ENCODE measurements around the gene PYDC2. TPM values are rescaled to one million over a fixed set of nuclear protein-coding genes. Genes with fewer than 3 reads are reported as not detected.

The PYDC2 gene
- total RNA-seq, result not detected

DNA sequence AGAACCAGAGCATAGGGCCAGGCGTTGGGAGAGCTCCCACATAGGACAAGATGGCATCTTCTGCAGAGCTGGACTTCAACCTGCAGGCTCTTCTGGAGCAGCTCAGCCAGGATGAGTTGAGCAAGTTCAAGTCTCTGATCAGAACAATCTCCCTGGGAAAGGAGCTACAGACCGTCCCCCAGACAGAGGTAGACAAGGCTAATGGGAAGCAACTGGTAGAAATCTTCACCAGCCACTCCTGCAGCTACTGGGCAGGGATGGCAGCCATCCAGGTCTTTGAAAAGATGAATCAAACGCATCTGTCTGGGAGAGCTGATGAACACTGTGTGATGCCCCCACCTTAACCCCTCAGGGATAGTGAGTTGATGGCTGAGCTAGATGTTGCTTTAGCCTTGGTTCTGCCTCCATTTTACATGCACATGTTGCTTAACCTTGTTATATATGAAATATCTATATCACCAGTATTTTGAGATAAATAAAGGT, at the start of gene PYDC2:
Gene PYDC2 (plus strand): TSS at position 51 of the 483 bp plus-strand sequence. CDS start 0 bp downstream, at position 51.
- H3K27ac ChIP-seq, result no peak within 1 kb of the TSS

DNA sequence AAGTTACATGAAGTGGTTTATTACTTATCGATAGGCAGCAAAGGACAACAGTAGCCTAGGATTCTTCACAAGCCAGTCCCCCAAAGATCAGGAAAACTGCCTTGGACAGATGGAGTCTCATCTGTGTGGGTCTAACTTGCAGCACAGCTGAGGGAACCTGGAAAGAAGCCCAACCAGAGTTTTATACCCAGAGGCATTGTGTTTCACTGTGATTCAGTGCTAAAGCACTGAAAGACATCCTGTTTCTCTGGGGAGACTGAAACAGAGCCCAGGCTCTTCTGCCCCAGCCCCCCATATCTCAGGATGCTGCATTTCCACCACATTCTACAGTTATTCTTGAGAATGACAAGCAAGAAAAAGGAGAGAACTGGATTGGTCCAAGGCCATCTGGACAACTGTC, 48.2 kb upstream of the PYDC2 start:
- Histone ChIP-seq H3K36me3 (no peaks in the 10 kb centered on the region), H3K4me3 (no peak overlapping the region), H3K9me3 (peaks cover 5 to 12% of the 10 kb centered on the region in 2 donors), H3K4me1 (no peaks in the 10 kb centered on the region), H3K27ac (no peak overlapping the region), H3K27me3 (no peaks in the 10 kb centered on the region)
- TF ChIP-seq CTCF (IDR thresholded peaks at IDR 0.05), result no peak
- DNase-seq (ENCODE audit: low spot score in 2 of 2), result no peak
- intact Hi-C loops (cut with DNase I), result no loop called here

More for the DNA sequence above, at the start of gene PYDC2:
- H3K36me3 ChIP-seq, result no peaks in the 10 kb centered on the region
- H3K27me3 ChIP-seq, result no peaks in the 10 kb centered on the region
- TF ChIP-seq CTCF (IDR thresholded peaks at IDR 0.05), result no peak
- H3K9me3 ChIP-seq, result no peaks in the 10 kb centered on the region
- intact Hi-C loops (cut with DNase I), result no loop called here
- no peak for DNase-seq (ENCODE audit: low spot score in 2 of 2)
- no peak within 1 kb of the TSS for H3K4me3 ChIP-seq
- no peaks in the 10 kb centered on the region for H3K4me1 ChIP-seq

DNA sequence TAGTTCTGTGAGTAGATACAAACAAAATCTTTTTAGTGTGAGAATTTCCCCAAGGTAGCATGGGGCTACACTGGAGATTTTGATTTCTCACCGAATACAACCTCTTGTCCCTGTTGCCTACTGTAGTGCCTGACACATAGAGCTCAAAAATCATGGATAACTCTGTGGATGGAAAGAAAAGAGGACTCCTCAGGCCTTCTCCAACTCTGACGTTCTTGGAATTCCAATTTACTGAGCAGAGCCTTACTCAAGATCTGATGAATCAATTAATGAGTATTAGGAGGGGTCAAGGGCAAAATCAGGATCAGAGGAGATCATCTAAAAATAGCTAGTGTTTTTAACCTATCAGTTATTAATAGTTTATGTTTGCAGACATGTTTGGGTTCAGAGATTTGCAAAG, 46.7 kb upstream of the PYDC2 start:
- H3K27me3 ChIP-seq, result no peaks in the 10 kb centered on the region
- no peaks in the 10 kb centered on the region for H3K4me1 ChIP-seq
- no peaks in the 10 kb centered on the region for H3K36me3 ChIP-seq
- DNase-seq (ENCODE audit: low spot score in 2 of 2), result no peak
- H3K27ac ChIP-seq, result no peak overlapping the region
- intact Hi-C loops (cut with DNase I), result no loop called here
- peaks cover 5 to 10% of the 10 kb centered on the region in 2 donors for H3K9me3 ChIP-seq
- no peak for TF ChIP-seq CTCF (IDR thresholded peaks at IDR 0.05)
- H3K4me3 ChIP-seq, result no peak overlapping the region

DNA sequence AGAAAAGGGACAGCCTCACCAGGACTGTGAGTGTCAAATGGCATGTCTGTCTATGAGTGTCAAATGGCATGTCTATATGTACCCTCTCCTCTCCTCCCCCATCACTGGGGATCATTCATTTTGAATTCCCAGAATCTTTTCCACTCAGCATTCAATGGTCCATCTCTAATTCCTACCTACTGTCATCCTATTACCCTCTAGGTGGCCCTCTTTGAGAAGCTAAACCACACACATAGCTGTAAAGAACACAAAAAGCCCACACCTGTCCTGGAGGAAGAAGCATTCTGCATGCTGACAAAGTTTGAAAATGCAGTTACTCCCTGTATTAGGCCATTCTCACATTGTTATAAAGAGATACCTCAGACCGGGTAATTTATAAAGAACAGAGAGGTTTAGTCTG, 46.2 kb upstream of the PYDC2 start:
- H3K4me3 ChIP-seq, result no peak overlapping the region
- H3K36me3 ChIP-seq, result no peaks in the 10 kb centered on the region
- DNase-seq (ENCODE audit: low spot score in 2 of 2), result no peak
- TF ChIP-seq CTCF (IDR thresholded peaks at IDR 0.05), result no peak
- intact Hi-C loops (cut with DNase I), result loop anchor here (5.0 kb wide), 1 partner anchor 1028 kb away; no protein-coding TSS in a partner anchor
- H3K9me3 ChIP-seq, result peaks cover 5% of the 10 kb centered on the region in 2 donors
- no peak overlapping the region for H3K27ac ChIP-seq
- H3K27me3 ChIP-seq, result no peaks in the 10 kb centered on the region
- no peaks in the 10 kb centered on the region for H3K4me1 ChIP-seq

DNA sequence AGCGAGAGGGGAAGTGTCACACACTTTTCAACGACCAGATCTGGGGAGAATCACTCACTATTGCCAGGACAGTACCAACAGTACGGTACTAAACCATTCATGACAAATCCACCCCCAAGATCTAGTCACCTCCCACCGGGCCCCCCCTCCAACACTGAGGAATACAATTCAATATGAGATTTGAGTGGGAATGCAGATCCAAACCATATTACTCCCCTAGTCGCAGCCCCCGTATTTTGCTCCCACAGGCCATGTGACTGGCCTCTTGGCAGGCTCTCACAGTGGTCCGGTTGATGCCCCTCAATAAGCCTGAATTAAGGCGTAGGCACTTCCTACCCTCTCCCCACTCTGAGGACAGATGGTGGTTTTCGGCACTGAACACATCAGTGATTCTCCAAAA, 45.4 kb upstream of the PYDC2 start:
- no peaks in the 10 kb centered on the region for H3K27me3 ChIP-seq
- no peaks in the 10 kb centered on the region for H3K9me3 ChIP-seq
- no peak for DNase-seq (ENCODE audit: low spot score in 2 of 2)
- no peak overlapping the region for H3K27ac ChIP-seq
- no peaks in the 10 kb centered on the region for H3K4me1 ChIP-seq
- no peaks in the 10 kb centered on the region for H3K36me3 ChIP-seq
- H3K4me3 ChIP-seq, result no peak overlapping the region
- intact Hi-C loops (cut with DNase I), result loop anchor here (5.0 kb wide), 1 partner anchor 1027 kb away; no protein-coding TSS in a partner anchor
- TF ChIP-seq CTCF (IDR thresholded peaks at IDR 0.05), result no peak

GRCh38 chr3:191417457-191417729, 43.6 kb upstream of the PYDC2 start:
- DNase-seq (ENCODE audit: low spot score in 2 of 2), result no peak
- TF ChIP-seq CTCF (IDR thresholded peaks at IDR 0.05), result no peak
- Histone ChIP-seq H3K9me3 (no peaks in the 10 kb centered on the region), H3K4me3 (no peak overlapping the region), H3K36me3 (no peaks in the 10 kb centered on the region), H3K27me3 (no peaks in the 10 kb centered on the region), H3K4me1 (no peaks in the 10 kb centered on the region), H3K27ac (no peak overlapping the region)
- intact Hi-C loops (cut with DNase I), result loop anchor here (5.0 kb wide), 1 partner anchor 1025 kb away; no protein-coding TSS in a partner anchor

All from ascending aorta (tissue), 2 donors.